ENCODE measurements around the gene ATP5F1B.

- no peak for TF ChIP-seq CTCF (IDR thresholded peaks at IDR 0.05; ENCODE audit: low read length)
- no peak for TF ChIP-seq EZH2 (optimal IDR thresholded peaks at IDR 0.05; ENCODE audit: low read depth, low read length)
Observed at GRCh38 chr12:56645717-56646446, at the start of gene ATP5F1B.

Data from MM.1S (cell line).